ENCODE results near the gene LRP1B.

The LRP1B gene

GRCh38 chr2:141652308-141652707 lies 478.5 kb downstream of the LRP1B start:
- no peak for DNase-seq

- DNase-seq, result no peak
Measured at GRCh38 chr2:141647353-141647752, 483.5 kb downstream of the LRP1B start.

- DNase-seq, result no peak
Measured at GRCh38 chr2:141641462-141641861, 489.4 kb downstream of the LRP1B start.

GRCh38 chr2:141639809-141640208 lies 491.0 kb downstream of the LRP1B start:
- DNase-seq, result no peak

GRCh38 chr2:141633132-141633531 lies 497.7 kb downstream of the LRP1B start:
- DNase-seq, result no peak

GRCh38 chr2:141630407-141630930 lies 500.3 kb downstream of the LRP1B start:
- DNase-seq, result no peak

- DNase-seq, result no peak
Measured at GRCh38 chr2:141620372-141620771, 510.4 kb downstream of the LRP1B start.

GRCh38 chr2:141618457-141618856 lies 512.4 kb downstream of the LRP1B start:
- DNase-seq, result no peak

- no peak for DNase-seq
Measured at GRCh38 chr2:141611981-141612380, 518.8 kb downstream of the LRP1B start.

GRCh38 chr2:141611176-141611571 lies 519.6 kb downstream of the LRP1B start:
- no peak for DNase-seq

- no peak for DNase-seq
Measured at GRCh38 chr2:141610564-141611175, 520.1 kb downstream of the LRP1B start.

- DNase-seq, result no peak
Measured at GRCh38 chr2:141605163-141605562, 525.7 kb downstream of the LRP1B start.

- DNase-seq, result no peak
Measured at GRCh38 chr2:141601511-141602152, 529.2 kb downstream of the LRP1B start.

- DNase-seq, result no peak
Measured at GRCh38 chr2:141599721-141600120, 531.1 kb downstream of the LRP1B start.

GRCh38 chr2:141598982-141599381 lies 531.8 kb downstream of the LRP1B start:
- no peak for DNase-seq

GRCh38 chr2:141595316-141595920 lies 535.4 kb downstream of the LRP1B start:
- no peak for DNase-seq

- no peak for DNase-seq
Measured at GRCh38 chr2:141591787-141592186, 539.0 kb downstream of the LRP1B start.

- DNase-seq, result no peak
Measured at GRCh38 chr2:141590620-141591019, 540.2 kb downstream of the LRP1B start.

GRCh38 chr2:141589314-141589713 lies 541.5 kb downstream of the LRP1B start:
- DNase-seq, result no peak

- DNase-seq, result no peak
Measured at GRCh38 chr2:141586985-141587384, 543.8 kb downstream of the LRP1B start.

GRCh38 chr2:141582213-141582612 lies 548.6 kb downstream of the LRP1B start:
- DNase-seq, result no peak

- no peak for DNase-seq
Measured at GRCh38 chr2:141579071-141579470, 551.7 kb downstream of the LRP1B start.

- no peak for DNase-seq
Measured at GRCh38 chr2:141570474-141571131, 560.2 kb downstream of the LRP1B start.

- no peak for DNase-seq
Measured at GRCh38 chr2:141569941-141570340, 560.9 kb downstream of the LRP1B start.
